NB4 (cell line): ENCODE measurements around the gene PPFIBP2.

Source experiments
- CTCF ChIP-seq: IDR thresholded peaks from one replicate; pipeline ENCODE4 v1.5.1; 2012; ENCODE audit warnings: low read depth, low read length
- POLR2A ChIP-seq: IDR thresholded peaks from 2 replicates; pipeline ENCODE4 v1.6.1; 2011; ENCODE audit warnings: mild to moderate bottlenecking; ENCODE audit not compliant: insufficient read length; ENCODE audit errors: extremely low read depth
- TF ChIP-seq, protein P1 (sequence below): IDR thresholded peaks from 2 replicates; pipeline ENCODE4 v1.6.1; 2011; ENCODE audit warnings: low read depth, low read length

DNA sequence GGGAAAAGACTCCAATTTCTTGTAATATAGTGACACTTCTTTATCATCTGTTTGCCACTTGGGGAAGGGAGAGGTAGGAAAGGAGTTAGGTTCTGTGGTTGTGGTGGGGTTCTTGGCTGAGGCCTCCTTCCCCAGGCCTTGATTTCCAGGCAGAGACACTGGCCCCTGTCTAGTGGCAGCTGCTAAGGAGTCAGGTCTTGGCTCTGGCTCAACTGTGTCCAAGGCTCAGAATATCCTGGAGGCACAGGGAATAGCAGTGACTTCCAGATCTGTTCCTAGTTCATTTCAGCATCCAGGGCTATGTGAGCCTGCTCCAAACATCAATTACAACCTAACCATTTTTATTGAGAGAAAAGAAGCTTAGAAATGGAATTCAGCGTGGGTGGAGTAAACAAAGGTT, 29.5 kb downstream of the PPFIBP2 start:
- TF ChIP-seq CTCF: no peak
- no peak for TF ChIP-seq POLR2A
- TF ChIP-seq, protein P1, sequence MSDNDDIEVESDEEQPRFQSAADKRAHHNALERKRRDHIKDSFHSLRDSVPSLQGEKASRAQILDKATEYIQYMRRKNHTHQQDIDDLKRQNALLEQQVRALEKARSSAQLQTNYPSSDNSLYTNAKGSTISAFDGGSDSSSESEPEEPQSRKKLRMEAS: no peak
